CD4-positive, alpha-beta T cell treated with Interferon gamma for 1 hour (primary cell): ENCODE data around the gene COX6A1.
A peak's percentile ranks its signal among the peaks of the same experiment; 100 is the strongest.
"Not testable (repeated sequence)": the region's sequence is repeated elsewhere in the genome, so short reads cannot be mapped to it uniquely, and the experiment has no call there.

Experiments
- DNase-seq: peaks from one replicate; pipeline ENCODE4 v3.0.0-alpha.2; 2020

Gene COX6A1

GRCh38 chr12:120468325-120468820 lies 30.5 kb downstream of the COX6A1 start:
- peak; percentile 16 for DNase-seq

GRCh38 chr12:120468821-120469449 lies 31.0 kb downstream of the COX6A1 start:
- DNase-seq: no peak

GRCh38 chr12:120469450-120470149 lies 31.7 kb downstream of the COX6A1 start, which contains the start of gene SRSF9:
Gene SRSF9, minus strand, starts transcription at chr12:120469748. Its CDS starts 139 bp downstream, at chr12:120469609.
- peak; percentile 96 for DNase-seq

- DNase-seq: no peak
Measured at GRCh38 chr12:120470150-120470784, 32.4 kb downstream of the COX6A1 start.

- DNase-seq: no peak
Measured at GRCh38 chr12:120472521-120472920, 34.6 kb downstream of the COX6A1 start.

- DNase-seq: no peak
Measured at GRCh38 chr12:120473807-120474615, 36.1 kb downstream of the COX6A1 start.

GRCh38 chr12:120474616-120474960 lies 36.7 kb downstream of the COX6A1 start:
- DNase-seq: no peak

GRCh38 chr12:120475643-120476042 lies 37.7 kb downstream of the COX6A1 start:
- no peak for DNase-seq

GRCh38 chr12:120479458-120479857 lies 41.5 kb downstream of the COX6A1 start:
- DNase-seq: no peak

- DNase-seq: no peak
Measured at GRCh38 chr12:120480211-120480610, 42.3 kb downstream of the COX6A1 start.

GRCh38 chr12:120481022-120481767 lies 43.3 kb downstream of the COX6A1 start:
- DNase-seq: no peak

- DNase-seq: no peak
Measured at GRCh38 chr12:120483621-120484020, 45.7 kb downstream of the COX6A1 start.

GRCh38 chr12:120485961-120486881 lies 48.3 kb downstream of the COX6A1 start:
- DNase-seq: no peak

- not testable (repeated sequence) for DNase-seq
Measured at GRCh38 chr12:120487552-120487951, 49.6 kb downstream of the COX6A1 start.

- DNase-seq: no peak
Measured at GRCh38 chr12:120488057-120488640, 50.2 kb downstream of the COX6A1 start.

- DNase-seq: no peak
Measured at GRCh38 chr12:120489018-120489417, 51.1 kb downstream of the COX6A1 start.

GRCh38 chr12:120490325-120490724 lies 52.4 kb downstream of the COX6A1 start:
- no peak for DNase-seq
